ENCODE measurements around the gene NPAS2. TPM values are rescaled to one million over a fixed set of nuclear protein-coding genes. Genes with fewer than 3 reads are reported as not detected.

NPAS2 gene
- total and polyA plus RNA-seq, 2 donors from 2014 or later: 8.4 to 44.5 TPM

- no peak for TF ChIP-seq CTCF (IDR thresholded peaks at IDR 0.05; ENCODE audit: borderline replicate concordance, extremely low read depth, insufficient read depth)
- FAIRE-seq (no peak), DNase-seq (no peak)
- intact Hi-C loops (cut with DNase I): no loop called here
- Histone ChIP-seq H3K36me3 (ENCODE audit: control insufficient read depth in 2 of 3, insufficient read depth in 3 of 3, low read length in 3 of 3) (no peaks in the 10 kb centered on the region), H3K27ac (ENCODE audit: low read depth in 2 of 2, low read length in 2 of 2) (no peak overlapping the region), H3K27me3 (ENCODE audit: control insufficient read depth, insufficient read depth, low read length) (no peaks in the 10 kb centered on the region), H3K4me3 (ENCODE audit: low read length in 3 of 3) (no peak overlapping the region), H3K4me1 (ENCODE audit: control insufficient read depth in 2 of 3, insufficient read depth in 2 of 3, low read depth in 1 of 3, low read length in 3 of 3) (peaks cover 0 to 12% (median 2%) of the 10 kb centered on the region in 3 donors), H3K9ac (ENCODE audit: low read length in 3 of 3) (no peak overlapping the region), H3K9me3 (ENCODE audit: control insufficient read depth in 2 of 3, insufficient read depth in 1 of 3, low read length in 3 of 3) (no peaks in the 10 kb centered on the region)
These were observed 56.4 kb downstream of the NPAS2 start for GRCh38 chr2:100876231-100876860.

GRCh38 chr2:100877555-100877954 is 57.6 kb downstream of the NPAS2 start:
- Histone ChIP-seq H3K27ac (ENCODE audit: low read depth in 2 of 2, low read length in 2 of 2) (no peak overlapping the region), H3K4me3 (ENCODE audit: low read length in 3 of 3) (no peak overlapping the region), H3K27me3 (ENCODE audit: control insufficient read depth, insufficient read depth, low read length) (no peaks in the 10 kb centered on the region), H3K4me1 (ENCODE audit: control insufficient read depth in 2 of 3, insufficient read depth in 2 of 3, low read depth in 1 of 3, low read length in 3 of 3) (peaks cover 0 to 12% (median 2%) of the 10 kb centered on the region in 3 donors), H3K9ac (ENCODE audit: low read length in 3 of 3) (no peak overlapping the region), H3K9me3 (ENCODE audit: control insufficient read depth in 2 of 3, insufficient read depth in 1 of 3, low read length in 3 of 3) (no peaks in the 10 kb centered on the region), H3K36me3 (ENCODE audit: control insufficient read depth in 2 of 3, insufficient read depth in 3 of 3, low read length in 3 of 3) (no peaks in the 10 kb centered on the region)
- no peak for DNase-seq
- intact Hi-C loops (cut with DNase I): no loop called here
- no peak for FAIRE-seq
- TF ChIP-seq CTCF (IDR thresholded peaks at IDR 0.05; ENCODE audit: borderline replicate concordance, extremely low read depth, insufficient read depth): no peak

- peaks cover 0 to 12% (median 3%) of the 10 kb centered on the region in 3 donors for H3K4me1 ChIP-seq (ENCODE audit: control insufficient read depth in 2 of 3, insufficient read depth in 2 of 3, low read depth in 1 of 3, low read length in 3 of 3)
- no peak for FAIRE-seq
- no peak overlapping the region for H3K27ac ChIP-seq (ENCODE audit: low read depth in 2 of 2, low read length in 2 of 2)
- no peak for TF ChIP-seq CTCF (IDR thresholded peaks at IDR 0.05; ENCODE audit: borderline replicate concordance, extremely low read depth, insufficient read depth)
- H3K4me3 ChIP-seq (ENCODE audit: low read length in 3 of 3): no peak overlapping the region
- H3K9ac ChIP-seq (ENCODE audit: low read length in 3 of 3): no peak overlapping the region
- intact Hi-C loops (cut with DNase I): no loop called here
- peak in 2 of 5 donors; percentile 23 to 83 for DNase-seq
- no peaks in the 10 kb centered on the region for H3K9me3 ChIP-seq (ENCODE audit: control insufficient read depth in 2 of 3, insufficient read depth in 1 of 3, low read length in 3 of 3)
- H3K36me3 ChIP-seq (ENCODE audit: control insufficient read depth in 2 of 3, insufficient read depth in 3 of 3, low read length in 3 of 3): no peaks in the 10 kb centered on the region
- no peaks in the 10 kb centered on the region for H3K27me3 ChIP-seq (ENCODE audit: control insufficient read depth, insufficient read depth, low read length)
These were observed 58.3 kb downstream of the NPAS2 start for GRCh38 chr2:100878000-100878791.
